ENCODE measurements around the gene C4orf50.

DNA sequence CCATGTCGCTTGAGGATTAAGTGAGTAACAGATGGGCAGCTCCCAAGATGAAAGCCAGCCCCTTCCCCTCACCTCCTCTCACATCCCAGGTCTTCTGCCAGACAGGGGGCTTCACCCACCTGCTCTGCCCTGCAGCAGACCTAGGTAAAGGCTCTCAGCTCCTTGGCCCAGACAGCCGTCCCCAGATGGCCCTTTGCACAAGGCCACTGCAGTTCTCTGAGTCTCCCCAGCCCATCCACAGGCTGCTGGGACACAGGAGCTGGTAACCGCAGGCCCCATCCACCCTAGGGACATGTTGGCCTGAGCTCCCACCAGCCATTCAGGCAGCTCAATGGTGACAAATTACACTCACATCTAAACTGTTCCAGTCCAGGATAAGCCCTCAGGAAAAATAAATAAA is 15.3 kb downstream of the C4orf50 start:
- TF ChIP-seq NR2F1 (CRISPR knock-in tag; IDR thresholded peaks at IDR 0.05) = no peak
- TF ChIP-seq ZBTB7A (CRISPR knock-in tag; IDR thresholded peaks at IDR 0.05) = no peak
- no peak for TF ChIP-seq KLF9 (CRISPR knock-in tag; IDR thresholded peaks at IDR 0.05; ENCODE audit: low read depth)
- TF ChIP-seq BHLHE40 (IDR thresholded peaks at IDR 0.05; ENCODE audit: low read length) = no peak
- TF ChIP-seq, protein P1, sequence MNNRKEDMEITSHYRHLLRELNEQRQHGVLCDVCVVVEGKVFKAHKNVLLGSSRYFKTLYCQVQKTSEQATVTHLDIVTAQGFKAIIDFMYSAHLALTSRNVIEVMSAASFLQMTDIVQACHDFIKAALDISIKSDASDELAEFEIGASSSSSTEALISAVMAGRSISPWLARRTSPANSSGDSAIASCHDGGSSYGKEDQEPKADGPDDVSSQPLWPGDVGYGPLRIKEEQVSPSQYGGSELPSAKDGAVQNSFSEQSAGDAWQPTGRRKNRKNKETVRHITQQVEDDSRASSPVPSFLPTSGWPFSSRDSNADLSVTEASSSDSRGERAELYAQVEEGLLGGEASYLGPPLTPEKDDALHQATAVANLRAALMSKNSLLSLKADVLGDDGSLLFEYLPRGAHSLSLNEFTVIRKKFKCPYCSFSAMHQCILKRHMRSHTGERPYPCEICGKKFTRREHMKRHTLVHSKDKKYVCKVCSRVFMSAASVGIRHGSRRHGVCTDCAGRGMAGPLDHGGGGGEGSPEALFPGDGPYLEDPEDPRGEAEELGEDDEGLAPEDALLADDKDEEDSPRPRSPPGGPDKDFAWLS (CRISPR knock-in tag; IDR thresholded peaks at IDR 0.05; ENCODE audit: borderline replicate concordance) = no peak
- TF ChIP-seq, protein P2, sequence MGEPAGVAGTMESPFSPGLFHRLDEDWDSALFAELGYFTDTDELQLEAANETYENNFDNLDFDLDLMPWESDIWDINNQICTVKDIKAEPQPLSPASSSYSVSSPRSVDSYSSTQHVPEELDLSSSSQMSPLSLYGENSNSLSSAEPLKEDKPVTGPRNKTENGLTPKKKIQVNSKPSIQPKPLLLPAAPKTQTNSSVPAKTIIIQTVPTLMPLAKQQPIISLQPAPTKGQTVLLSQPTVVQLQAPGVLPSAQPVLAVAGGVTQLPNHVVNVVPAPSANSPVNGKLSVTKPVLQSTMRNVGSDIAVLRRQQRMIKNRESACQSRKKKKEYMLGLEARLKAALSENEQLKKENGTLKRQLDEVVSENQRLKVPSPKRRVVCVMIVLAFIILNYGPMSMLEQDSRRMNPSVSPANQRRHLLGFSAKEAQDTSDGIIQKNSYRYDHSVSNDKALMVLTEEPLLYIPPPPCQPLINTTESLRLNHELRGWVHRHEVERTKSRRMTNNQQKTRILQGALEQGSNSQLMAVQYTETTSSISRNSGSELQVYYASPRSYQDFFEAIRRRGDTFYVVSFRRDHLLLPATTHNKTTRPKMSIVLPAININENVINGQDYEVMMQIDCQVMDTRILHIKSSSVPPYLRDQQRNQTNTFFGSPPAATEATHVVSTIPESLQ (CRISPR knock-in tag; conservative IDR thresholded peaks at IDR 0.05) = no peak

Measured in HepG2 (cell line).